NB4 (cell line): ENCODE results near the gene ENAH.

Experiments
- MYC ChIP-seq: IDR thresholded peaks from 2 replicates; pipeline ENCODE4 v1.6.1; 2011; ENCODE audit warnings: low read depth, low read length
- POLR2A ChIP-seq: IDR thresholded peaks from 2 replicates; pipeline ENCODE4 v1.6.1; 2011; ENCODE audit warnings: mild to moderate bottlenecking; ENCODE audit not compliant: insufficient read length; ENCODE audit errors: extremely low read depth
- TF ChIP-seq, protein P1 (sequence below): IDR thresholded peaks from one replicate; pipeline ENCODE4 v1.5.1; 2012; ENCODE audit warnings: low read depth, low read length

- TF ChIP-seq POLR2A: no peak
- TF ChIP-seq, protein P1, sequence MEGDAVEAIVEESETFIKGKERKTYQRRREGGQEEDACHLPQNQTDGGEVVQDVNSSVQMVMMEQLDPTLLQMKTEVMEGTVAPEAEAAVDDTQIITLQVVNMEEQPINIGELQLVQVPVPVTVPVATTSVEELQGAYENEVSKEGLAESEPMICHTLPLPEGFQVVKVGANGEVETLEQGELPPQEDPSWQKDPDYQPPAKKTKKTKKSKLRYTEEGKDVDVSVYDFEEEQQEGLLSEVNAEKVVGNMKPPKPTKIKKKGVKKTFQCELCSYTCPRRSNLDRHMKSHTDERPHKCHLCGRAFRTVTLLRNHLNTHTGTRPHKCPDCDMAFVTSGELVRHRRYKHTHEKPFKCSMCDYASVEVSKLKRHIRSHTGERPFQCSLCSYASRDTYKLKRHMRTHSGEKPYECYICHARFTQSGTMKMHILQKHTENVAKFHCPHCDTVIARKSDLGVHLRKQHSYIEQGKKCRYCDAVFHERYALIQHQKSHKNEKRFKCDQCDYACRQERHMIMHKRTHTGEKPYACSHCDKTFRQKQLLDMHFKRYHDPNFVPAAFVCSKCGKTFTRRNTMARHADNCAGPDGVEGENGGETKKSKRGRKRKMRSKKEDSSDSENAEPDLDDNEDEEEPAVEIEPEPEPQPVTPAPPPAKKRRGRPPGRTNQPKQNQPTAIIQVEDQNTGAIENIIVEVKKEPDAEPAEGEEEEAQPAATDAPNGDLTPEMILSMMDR: no peak
- no peak for TF ChIP-seq MYC
These were observed 107.3 kb downstream of the ENAH start for GRCh38 chr1:225545649-225546048.
